ENCODE measurements around the gene CACYBP. TPM values are rescaled to one million over a fixed set of nuclear protein-coding genes. Genes with fewer than 3 reads are reported as not detected.

The CACYBP gene
- total and polyA plus RNA-seq, 2 donors from 2014 or later = 49.7 to 97.4 TPM

- DNase-seq (no peak), FAIRE-seq (no peak)
- Histone ChIP-seq H3K36me3 (ENCODE audit: control insufficient read depth in 2 of 3, insufficient read depth in 3 of 3, low read length in 3 of 3) (no peaks in the 10 kb centered on the region), H3K4me1 (ENCODE audit: control insufficient read depth in 2 of 3, insufficient read depth in 2 of 3, low read depth in 1 of 3, low read length in 3 of 3) (peaks cover 0 to 3% (median 0%) of the 10 kb centered on the region in 3 donors), H3K9ac (ENCODE audit: low read length in 3 of 3) (no peak overlapping the region), H3K27me3 (ENCODE audit: control insufficient read depth, insufficient read depth, low read length) (no peaks in the 10 kb centered on the region), H3K4me3 (ENCODE audit: low read length in 3 of 3) (no peak overlapping the region), H3K9me3 (ENCODE audit: control insufficient read depth in 2 of 3, insufficient read depth in 1 of 3, low read length in 3 of 3) (no peaks in the 10 kb centered on the region), H3K27ac (ENCODE audit: low read depth in 2 of 2, low read length in 2 of 2) (no peak overlapping the region)
- intact Hi-C loops (cut with DNase I) = no loop called here
- no peak for TF ChIP-seq CTCF (IDR thresholded peaks at IDR 0.05; ENCODE audit: borderline replicate concordance, extremely low read depth, insufficient read depth)
Measured at GRCh38 chr1:174956976-174957375, 42.8 kb upstream of the CACYBP start.

- intact Hi-C loops (cut with DNase I) = no loop called here
- Histone ChIP-seq H3K36me3 (ENCODE audit: control insufficient read depth in 2 of 3, insufficient read depth in 3 of 3, low read length in 3 of 3) (no peaks in the 10 kb centered on the region), H3K27ac (ENCODE audit: low read depth in 2 of 2, low read length in 2 of 2) (no peak overlapping the region), H3K4me1 (ENCODE audit: control insufficient read depth in 2 of 3, insufficient read depth in 2 of 3, low read depth in 1 of 3, low read length in 3 of 3) (peaks cover 0 to 3% (median 0%) of the 10 kb centered on the region in 3 donors), H3K9ac (ENCODE audit: low read length in 3 of 3) (no peak overlapping the region), H3K4me3 (ENCODE audit: low read length in 3 of 3) (no peak overlapping the region), H3K27me3 (ENCODE audit: control insufficient read depth, insufficient read depth, low read length) (no peaks in the 10 kb centered on the region), H3K9me3 (ENCODE audit: control insufficient read depth in 2 of 3, insufficient read depth in 1 of 3, low read length in 3 of 3) (no peaks in the 10 kb centered on the region)
- no peak for DNase-seq
- FAIRE-seq = no peak
- no peak for TF ChIP-seq CTCF (IDR thresholded peaks at IDR 0.05; ENCODE audit: borderline replicate concordance, extremely low read depth, insufficient read depth)
Measured at GRCh38 chr1:174957829-174958228, 41.9 kb upstream of the CACYBP start.

GRCh38 chr1:174958396-174958795 lies 41.4 kb upstream of the CACYBP start:
- no peak for TF ChIP-seq CTCF (IDR thresholded peaks at IDR 0.05; ENCODE audit: borderline replicate concordance, extremely low read depth, insufficient read depth)
- H3K9me3 ChIP-seq (ENCODE audit: control insufficient read depth in 2 of 3, insufficient read depth in 1 of 3, low read length in 3 of 3) = no peaks in the 10 kb centered on the region
- no peak overlapping the region for H3K27ac ChIP-seq (ENCODE audit: low read depth in 2 of 2, low read length in 2 of 2)
- H3K4me1 ChIP-seq (ENCODE audit: control insufficient read depth in 2 of 3, insufficient read depth in 2 of 3, low read depth in 1 of 3, low read length in 3 of 3) = peaks cover 0 to 3% (median 0%) of the 10 kb centered on the region in 3 donors
- DNase-seq (no peak), FAIRE-seq (no peak)
- H3K27me3 ChIP-seq (ENCODE audit: control insufficient read depth, insufficient read depth, low read length) = no peaks in the 10 kb centered on the region
- H3K9ac ChIP-seq (ENCODE audit: low read length in 3 of 3) = no peak overlapping the region
- intact Hi-C loops (cut with DNase I) = no loop called here
- H3K4me3 ChIP-seq (ENCODE audit: low read length in 3 of 3) = no peak overlapping the region
- H3K36me3 ChIP-seq (ENCODE audit: control insufficient read depth in 2 of 3, insufficient read depth in 3 of 3, low read length in 3 of 3) = no peaks in the 10 kb centered on the region

- no peaks in the 10 kb centered on the region for H3K27me3 ChIP-seq (ENCODE audit: control insufficient read depth, insufficient read depth, low read length)
- intact Hi-C loops (cut with DNase I) = no loop called here
- H3K4me1 ChIP-seq (ENCODE audit: control insufficient read depth in 2 of 3, insufficient read depth in 2 of 3, low read depth in 1 of 3, low read length in 3 of 3) = peaks cover 1 to 6% (median 3%) of the 10 kb centered on the region in 3 donors
- TF ChIP-seq CTCF (IDR thresholded peaks at IDR 0.05; ENCODE audit: borderline replicate concordance, extremely low read depth, insufficient read depth) = no peak
- no peaks in the 10 kb centered on the region for H3K36me3 ChIP-seq (ENCODE audit: control insufficient read depth in 2 of 3, insufficient read depth in 3 of 3, low read length in 3 of 3)
- H3K27ac ChIP-seq (ENCODE audit: low read depth in 2 of 2, low read length in 2 of 2) = no peak overlapping the region
- H3K4me3 ChIP-seq (ENCODE audit: low read length in 3 of 3) = no peak overlapping the region
- no peak for FAIRE-seq
- H3K9ac ChIP-seq (ENCODE audit: low read length in 3 of 3) = no peak overlapping the region
- DNase-seq = no peak
- no peaks in the 10 kb centered on the region for H3K9me3 ChIP-seq (ENCODE audit: control insufficient read depth in 2 of 3, insufficient read depth in 1 of 3, low read length in 3 of 3)
Measured at GRCh38 chr1:174960362-174960761, 39.4 kb upstream of the CACYBP start.
